A172 (cell line): ENCODE measurements around the gene ADA. TPM values are rescaled to one million over a fixed set of nuclear protein-coding genes. Genes with fewer than 3 reads are reported as not detected.

Experiments
- DNase-seq: peaks from one replicate; pipeline ENCODE4 v3.0.0-alpha.2; 2015; ENCODE audit warnings: low spot score
- total RNA-seq: library from RNA; depleted of rRNA; stranded (reverse); fragments of >200 nt; shearing (Covaris generic); gene quantifications from 2 replicates; pipeline ENCODE4 v1.2.3, GENCODE V29; 2014

The ADA gene
- total RNA-seq, 1 experiment from 2014 or later, result 5.3 TPM

GRCh38 chr20:44624152-44624551 is 27.3 kb downstream of the ADA start:
- DNase-seq, result no peak

GRCh38 chr20:44622501-44623270 is 28.8 kb downstream of the ADA start:
- DNase-seq, result no peak

GRCh38 chr20:44621939-44622338 is 29.6 kb downstream of the ADA start:
- no peak for DNase-seq

- no peak for DNase-seq
Observed at GRCh38 chr20:44621325-44621724, 30.2 kb downstream of the ADA start.

- DNase-seq, result no peak
Observed at GRCh38 chr20:44620030-44620429, 31.5 kb downstream of the ADA start.

GRCh38 chr20:44619294-44619693 is 32.2 kb downstream of the ADA start:
- no peak for DNase-seq

GRCh38 chr20:44618318-44618731 is 33.2 kb downstream of the ADA start:
- DNase-seq, result no peak

GRCh38 chr20:44616604-44616964 is 34.9 kb downstream of the ADA start:
- no peak for DNase-seq

- DNase-seq, result no peak
Observed at GRCh38 chr20:44615876-44616603, 35.5 kb downstream of the ADA start.

- DNase-seq, result no peak
Observed at GRCh38 chr20:44615169-44615791, 36.2 kb downstream of the ADA start.

GRCh38 chr20:44614525-44614924 is 37.0 kb downstream of the ADA start:
- DNase-seq, result no peak

- no peak for DNase-seq
Observed at GRCh38 chr20:44613575-44613974, 37.9 kb downstream of the ADA start.

GRCh38 chr20:44610313-44610962 is 41.1 kb downstream of the ADA start:
- DNase-seq, result no peak

GRCh38 chr20:44609516-44610312 is 41.8 kb downstream of the ADA start:
- peak; percentile 89 for DNase-seq

GRCh38 chr20:44609006-44609515 is 42.4 kb downstream of the ADA start:
- no peak for DNase-seq

GRCh38 chr20:44606725-44607441 is 44.6 kb downstream of the ADA start:
- no peak for DNase-seq

GRCh38 chr20:44603327-44603726 is 48.2 kb downstream of the ADA start:
- no peak for DNase-seq

- peak; percentile 32 for DNase-seq
Observed at GRCh38 chr20:44601801-44602204, 49.7 kb downstream of the ADA start.

- DNase-seq, result no peak
Observed at GRCh38 chr20:44601236-44601671, 50.2 kb downstream of the ADA start.

GRCh38 chr20:44600758-44601201 is 50.7 kb downstream of the ADA start:
- DNase-seq, result no peak
